ENCODE measurements around the gene CRTC3.
"Not testable (repeated sequence)": the region's sequence is repeated elsewhere in the genome, so short reads cannot be mapped to it uniquely, and the experiment has no call there.

The CRTC3 gene

GRCh38 chr15:90524018-90524803 is 5.5 kb upstream of the CRTC3 start:
- DNase-seq = not testable (repeated sequence)

GRCh38 chr15:90529011-90529370 is 732 bp upstream of the CRTC3 start:
- DNase-seq = no peak

- no peak for DNase-seq
These were observed 728 bp downstream of the CRTC3 start for GRCh38 chr15:90530250-90531051.

GRCh38 chr15:90531147-90531546 is 1.4 kb downstream of the CRTC3 start:
- DNase-seq = no peak

- DNase-seq = no peak
These were observed 5.5 kb downstream of the CRTC3 start for GRCh38 chr15:90535254-90535653.

- no peak for DNase-seq
These were observed 10.1 kb downstream of the CRTC3 start for GRCh38 chr15:90539789-90540188.

GRCh38 chr15:90540768-90541167 is 11.0 kb downstream of the CRTC3 start:
- DNase-seq = no peak

GRCh38 chr15:90545095-90545494 is 15.4 kb downstream of the CRTC3 start:
- no peak for DNase-seq

GRCh38 chr15:90547540-90547939 is 17.8 kb downstream of the CRTC3 start:
- no peak for DNase-seq

GRCh38 chr15:90550919-90551318 is 21.2 kb downstream of the CRTC3 start:
- no peak for DNase-seq

GRCh38 chr15:90552162-90552928 is 22.6 kb downstream of the CRTC3 start:
- DNase-seq = no peak

- DNase-seq = no peak
These were observed 23.1 kb downstream of the CRTC3 start for GRCh38 chr15:90552929-90553211.

- DNase-seq = no peak
These were observed 23.6 kb downstream of the CRTC3 start for GRCh38 chr15:90553248-90553745.

- no peak for DNase-seq
These were observed 27.7 kb downstream of the CRTC3 start for GRCh38 chr15:90557186-90558084.

- no peak for DNase-seq
These were observed 28.4 kb downstream of the CRTC3 start for GRCh38 chr15:90558171-90558573.

GRCh38 chr15:90559119-90559518 is 29.4 kb downstream of the CRTC3 start:
- no peak for DNase-seq

- no peak for DNase-seq
These were observed 30.6 kb downstream of the CRTC3 start for GRCh38 chr15:90560229-90560776.

GRCh38 chr15:90561344-90562244 is 31.9 kb downstream of the CRTC3 start:
- no peak for DNase-seq

GRCh38 chr15:90562669-90563068 is 32.9 kb downstream of the CRTC3 start:
- DNase-seq = no peak

GRCh38 chr15:90563463-90563862 is 33.7 kb downstream of the CRTC3 start:
- no peak for DNase-seq

GRCh38 chr15:90564051-90564450 is 34.3 kb downstream of the CRTC3 start:
- no peak for DNase-seq
